SK-N-SH treated with all-trans-retinoic acid at 6 μM for 48 hours (cell line): ENCODE measurements around the gene IGF1.
A peak's percentile ranks its signal among the peaks of the same experiment; 100 is the strongest.

Experiments used
- ATAC-seq: fragments of 200-7000 bp; cut with Tn5 transposase; 3 replicates; pipeline ENCODE4 v1.9.1; 2020; ENCODE audit warnings: mild to moderate bottlenecking, moderate library complexity
- ARNTL ChIP-seq: fragments of 450-650 bp; formaldehyde crosslinking; IDR thresholded peaks from 2 replicates; pipeline ENCODE4 v1.5.0; 2020; ENCODE audit warnings: low read depth, mild to moderate bottlenecking, moderate library complexity, borderline replicate concordance
- BACH2 ChIP-seq: fragments of 250-450 bp; sonication (Bioruptor Pico); IDR thresholded peaks from 2 replicates; pipeline ENCODE4 v1.9.0; 2021; ENCODE audit warnings: mild to moderate bottlenecking, borderline replicate concordance
- CREB5 ChIP-seq: fragments of 250-450 bp; sonication (Bioruptor Pico); IDR thresholded peaks from 2 replicates; pipeline ENCODE4 v1.5.1; 2020; ENCODE audit warnings: low read depth, mild to moderate bottlenecking, moderate library complexity
- CSDC2 ChIP-seq: fragments of 250-450 bp; sonication (Bioruptor Pico); IDR thresholded peaks from 2 replicates; pipeline ENCODE4 v1.5.0; 2020; ENCODE audit warnings: mild to moderate bottlenecking, moderate library complexity
- GLIS3 ChIP-seq: fragments of 250-450 bp; sonication (Bioruptor Pico); IDR thresholded peaks from 2 replicates; pipeline ENCODE4 v1.5.0; 2020; ENCODE audit warnings: mild to moderate bottlenecking, moderate library complexity
- OSR1 ChIP-seq: fragments of 250-450 bp; sonication (Bioruptor Pico); IDR thresholded peaks from 2 replicates; pipeline ENCODE4 v1.8.0; 2022; ENCODE audit warnings: moderate library complexity, mild to moderate bottlenecking, inconsistent platforms
- PATZ1 ChIP-seq: fragments of 250-450 bp; sonication (Bioruptor Pico); IDR thresholded peaks from 2 replicates; pipeline ENCODE4 v1.8.0; 2020; ENCODE audit warnings: mild to moderate bottlenecking, moderate library complexity, borderline replicate concordance
- POU6F1 ChIP-seq: fragments of 250-450 bp; sonication (Bioruptor Pico); IDR thresholded peaks from 2 replicates; pipeline ENCODE4 v1.8.0; 2021; ENCODE audit warnings: low read depth, mild to moderate bottlenecking, moderate library complexity, borderline replicate concordance
- RARB ChIP-seq: fragments of 250-450 bp; sonication (Bioruptor Pico); IDR thresholded peaks from 2 replicates; pipeline ENCODE4 v1.8.0; 2021; ENCODE audit warnings: mild to moderate bottlenecking, moderate library complexity
- SNAI2 ChIP-seq: fragments of 250-450 bp; sonication (Bioruptor Pico); IDR thresholded peaks from 2 replicates; pipeline ENCODE4 v1.5.0; 2020; ENCODE audit warnings: mild to moderate bottlenecking, moderate library complexity
- TOX ChIP-seq: fragments of 250-450 bp; sonication (Bioruptor Pico); IDR thresholded peaks from 2 replicates; pipeline ENCODE4 v1.8.0; 2021; ENCODE audit warnings: mild to moderate bottlenecking, moderate library complexity, borderline replicate concordance
- TSHZ2 ChIP-seq: fragments of 250-450 bp; sonication (Bioruptor Pico); IDR thresholded peaks from 2 replicates; pipeline ENCODE4 v1.5.0; 2020; ENCODE audit warnings: mild to moderate bottlenecking, moderate library complexity
- ZC3H10 ChIP-seq: fragments of 250-450 bp; sonication (Bioruptor Pico); IDR thresholded peaks from 2 replicates; pipeline ENCODE4 v1.5.1; 2021; ENCODE audit warnings: mild to moderate bottlenecking, moderate library complexity
- ZFP3 ChIP-seq: fragments of 250-450 bp; sonication (Bioruptor Pico); IDR thresholded peaks from 2 replicates; pipeline ENCODE4 v1.5.0; 2020; ENCODE audit warnings: mild to moderate bottlenecking, moderate library complexity
- ZFP30 ChIP-seq: fragments of 450-650 bp; formaldehyde crosslinking; IDR thresholded peaks from 2 replicates; pipeline ENCODE4 v1.5.0; 2022; ENCODE audit warnings: mild to moderate bottlenecking, moderate library complexity
- ZNF565 ChIP-seq: fragments of 450-650 bp; formaldehyde crosslinking; conservative IDR thresholded peaks from 2 replicates; pipeline ENCODE4 v1.5.0; 2020; ENCODE audit warnings: low read depth, mild to moderate bottlenecking, moderate library complexity
- ZNF70 ChIP-seq: fragments of 450-650 bp; formaldehyde crosslinking; IDR thresholded peaks from 2 replicates; pipeline ENCODE4 v1.5.0; 2020; ENCODE audit warnings: mild to moderate bottlenecking, moderate library complexity
- ZNF8 ChIP-seq: fragments of 450-650 bp; formaldehyde crosslinking; IDR thresholded peaks from 2 replicates; pipeline ENCODE4 v1.5.0; 2020; ENCODE audit warnings: mild to moderate bottlenecking, moderate library complexity

The IGF1 gene

GRCh38 chr12:102427543-102427941, 52.8 kb downstream of the IGF1 start:
- TF ChIP-seq CREB5 (CRISPR knock-in tag) = no peak
- TF ChIP-seq ZFP30 (CRISPR knock-in tag) = no peak
- no peak for TF ChIP-seq ZNF565 (CRISPR knock-in tag)
- TF ChIP-seq TOX (CRISPR knock-in tag) = no peak
- TF ChIP-seq POU6F1 (CRISPR knock-in tag) = no peak
- TF ChIP-seq OSR1 (CRISPR knock-in tag) = no peak
- no peak for TF ChIP-seq RARB (CRISPR knock-in tag)
- no peak for TF ChIP-seq BACH2
- TF ChIP-seq, all 23 proteins: peak for 0
- ATAC-seq = peak; percentile 36; the same call in 2 of the 3 replicates

GRCh38 chr12:102426599-102427542, 53.5 kb downstream of the IGF1 start:
- peak; percentile 45 for ATAC-seq
- TF ChIP-seq OSR1 (CRISPR knock-in tag) = no peak
- no peak for TF ChIP-seq BACH2
- TF ChIP-seq GLIS3 (CRISPR knock-in tag) = no peak
- no peak for TF ChIP-seq ZNF8 (CRISPR knock-in tag)
- no peak for TF ChIP-seq SNAI2 (CRISPR knock-in tag)
- no peak for TF ChIP-seq ZFP3
- TF ChIP-seq ZNF70 (CRISPR knock-in tag) = no peak
- no peak for TF ChIP-seq ZNF565 (CRISPR knock-in tag)
- no peak for TF ChIP-seq TSHZ2 (CRISPR knock-in tag)
- TF ChIP-seq RARB (CRISPR knock-in tag) = no peak
- no peak for TF ChIP-seq PATZ1 (CRISPR knock-in tag)
- TF ChIP-seq POU6F1 (CRISPR knock-in tag) = no peak
- TF ChIP-seq TOX (CRISPR knock-in tag) = no peak
- TF ChIP-seq CSDC2 = no peak
- no peak for TF ChIP-seq ZC3H10
- no peak for TF ChIP-seq ARNTL (CRISPR knock-in tag)
